Gastrocnemius medialis (tissue), 4 donors: ENCODE data around the gene ZC3H4. TPM values are rescaled to one million over a fixed set of nuclear protein-coding genes. Genes with fewer than 3 reads are reported as not detected.

ENCODE experiments used
- ATAC-seq, 2 donors: fragments of 150-250 bp; one replicate each; pipeline ENCODE4 v1.9.1; 2016
- DNase-seq, 2 donors: peaks; one replicate each; pipeline ENCODE4 v3.0.0-alpha.2; 2019
- H3K27ac ChIP-seq, 4 donors: fragments of 200-600 bp; sonication (generic); 1 replicate in 1 of 4; 2 replicates in 3 of 4; pipeline ENCODE4 v1.5.1; 2016 to 2018; ENCODE audit warnings: mild to moderate bottlenecking in 2 of 4, moderate library complexity in 1 of 4
- H3K27me3 ChIP-seq, 3 donors: fragments of 200-600 bp; sonication (generic) in 2 of 3; 1 replicate in 1 of 3; 2 replicates in 2 of 3; pipeline versions ENCODE4 v1.5.1 to v1.6.0; 2016 to 2019; ENCODE audit warnings: mild to moderate bottlenecking in 1 of 3, moderate library complexity in 1 of 3
- H3K36me3 ChIP-seq, 2 donors: fragments of 200-600 bp; sonication (generic) in 1 of 2; one replicate each; pipeline ENCODE4 v1.5.1; 2017 to 2018
- H3K4me1 ChIP-seq, 2 donors: fragments of 200-600 bp; sonication (generic) in 1 of 2; one replicate each; pipeline ENCODE4 v1.5.1; 2016 to 2017; ENCODE audit warnings: mild to moderate bottlenecking in 2 of 2
- H3K4me3 ChIP-seq, 4 donors: fragments of 200-600 bp; sonication (generic) in 3 of 4; 1 replicate in 1 of 4; 2 replicates in 3 of 4; pipeline ENCODE4 v1.5.1; 2016 to 2019; ENCODE audit warnings: mild to moderate bottlenecking in 2 of 4
- H3K9me3 ChIP-seq, 3 donors: fragments of 200-600 bp; sonication (generic) in 2 of 3; 1 replicate in 1 of 3; 2 replicates in 2 of 3; pipeline ENCODE4 v1.5.1; 2016 to 2019
- CTCF ChIP-seq, 5 experiments: fragments of 450-650 bp in 3 of 5; fragments of 200-600 bp in 2 of 5; sonication (generic) in 2 of 5; IDR thresholded peaks in 4 of 5; conservative IDR thresholded peaks in 1 of 5; 1 replicate in 4 of 5; 2 replicates in 1 of 5; pipeline ENCODE4 v1.5.1; 2016 to 2019; ENCODE audit warnings: antibody characterized with exemption in 5 of 5, mild to moderate bottlenecking in 3 of 5, moderate library complexity in 3 of 5
- POLR2A ChIP-seq, 2 donors: fragments of 450-650 bp; IDR thresholded peaks; one replicate each; pipeline ENCODE4 v1.6.1; 2017; ENCODE audit warnings: antibody characterized with exemption in 2 of 2, mild to moderate bottlenecking in 2 of 2, moderate library complexity in 2 of 2
- in situ Hi-C, 4 donors: fragments of 200-750 bp; cut with MboI; loops; one replicate each; pipeline versions ENCODE4 v1.15.0 to v1.8.0; 2017; ENCODE audit warnings: low sequenced_read_pairs in 4 of 4
- intact Hi-C: fragments of 100-400 bp; cut with DNase I; formaldehyde crosslinking; loops from one replicate; pipeline ENCODE4 v1.15.1; 2023; ENCODE audit warnings: low total_unique reads
- total RNA-seq, 4 donors: library from RNA; depleted of rRNA; stranded (reverse); fragments of >200 nt; gene quantifications; one replicate each; pipeline versions ENCODE4 v1.1.0 to v1.2.3, GENCODE V29; 2016

Gene ZC3H4
- total RNA-seq, 4 donors from 2014 or later = 16.2 to 31.7 (median 22.8) TPM

- Histone ChIP-seq H3K36me3 (no peaks in the 10 kb centered on the region), H3K4me3 (no peak overlapping the region), H3K4me1 (peaks cover 0 to 7% of the 10 kb centered on the region in 2 donors), H3K9me3 (no peaks in the 10 kb centered on the region), H3K27me3 (no peaks in the 10 kb centered on the region), H3K27ac (no peak overlapping the region)
- in situ Hi-C loops = loop anchor here (5.0 to 10.0 kb wide), 3 partner anchors 47 to 95 kb away; no protein-coding TSS in a partner anchor
- intact Hi-C loops = no loop called here
- ATAC-seq = no peak
- TF ChIP-seq POLR2A (IDR thresholded peaks at IDR 0.05) (no peak), CTCF (IDR thresholded peaks at IDR 0.05 in 4 of 5, conservative IDR thresholded peaks at IDR 0.05 in 1 of 5) (no peak)
- DNase-seq = no peak
Measured at GRCh38 chr19:47129579-47129978, 16.0 kb upstream of the ZC3H4 start.

- Histone ChIP-seq H3K4me1 (peaks cover 0 to 2% of the 10 kb centered on the region in 2 donors), H3K4me3 (no peak overlapping the region), H3K9me3 (no peaks in the 10 kb centered on the region), H3K36me3 (no peaks in the 10 kb centered on the region), H3K27me3 (no peaks in the 10 kb centered on the region), H3K27ac (no peak overlapping the region)
- intact Hi-C loops = loop anchor here (1.0 kb wide), 2 partner anchors 46 to 90 kb away; no protein-coding TSS in a partner anchor
- ATAC-seq = no peak
- in situ Hi-C loops = loop anchor here (5.0 to 10.0 kb wide), 3 partner anchors 43 to 91 kb away; no protein-coding TSS in a partner anchor
- TF ChIP-seq POLR2A (IDR thresholded peaks at IDR 0.05) = no peak
- DNase-seq = no peak
Measured at GRCh38 chr19:47125669-47125938, 12.0 kb upstream of the ZC3H4 start.

- ATAC-seq (peak; percentile 81 to 84), DNase-seq (no peak)
- no peak overlapping the region for H3K4me3 ChIP-seq
- H3K9me3 ChIP-seq = no peaks in the 10 kb centered on the region
- H3K36me3 ChIP-seq = no peaks in the 10 kb centered on the region
- no peak overlapping the region for H3K27ac ChIP-seq
- intact Hi-C loops (loop anchor here (1.0 kb wide), 2 partner anchors 46 to 90 kb away; no protein-coding TSS in a partner anchor), in situ Hi-C loops (loop anchor here (5.0 to 10.0 kb wide), 3 partner anchors 43 to 90 kb away; no protein-coding TSS in a partner anchor)
- H3K27me3 ChIP-seq = no peaks in the 10 kb centered on the region
- H3K4me1 ChIP-seq = peaks cover 0 to 2% of the 10 kb centered on the region in 2 donors
- peak; percentile 68 to 85 (median 82) for TF ChIP-seq CTCF (IDR thresholded peaks at IDR 0.05 in 4 of 5, conservative IDR thresholded peaks at IDR 0.05 in 1 of 5)
- TF ChIP-seq POLR2A (IDR thresholded peaks at IDR 0.05) = no peak
Measured at GRCh38 chr19:47124937-47125668, 11.5 kb upstream of the ZC3H4 start.

- no peak for DNase-seq
- Histone ChIP-seq H3K4me1 (peaks cover 0 to 2% of the 10 kb centered on the region in 2 donors), H3K27ac (no peak overlapping the region), H3K9me3 (no peaks in the 10 kb centered on the region), H3K27me3 (no peaks in the 10 kb centered on the region), H3K4me3 (no peak overlapping the region), H3K36me3 (no peaks in the 10 kb centered on the region)
- in situ Hi-C loops = loop anchor here in 3 of 4 donors (10.0 kb wide), 1 partner anchor 89 kb away; no protein-coding TSS in a partner anchor
- ATAC-seq = no peak
- TF ChIP-seq POLR2A (IDR thresholded peaks at IDR 0.05) = no peak
- no peak for TF ChIP-seq CTCF (IDR thresholded peaks at IDR 0.05 in 4 of 5, conservative IDR thresholded peaks at IDR 0.05 in 1 of 5)
- intact Hi-C loops = no loop called here
Measured at GRCh38 chr19:47123406-47123805, 9.8 kb upstream of the ZC3H4 start.
